NCI-H2081 treated with DMSO at 0.1 percent for 48 hours (cell line): ENCODE results near the gene SAFB2.
"Not testable (repeated sequence)": the region's sequence is repeated elsewhere in the genome, so short reads cannot be mapped to it uniquely, and the experiment has no call there.

Source experiments
- DNase-seq: peaks from one replicate; lab custom pipeline; 2025; lab: John Stamatoyannopoulos, UW

Gene SAFB2

GRCh38 chr19:5632657-5633056 is 10.1 kb upstream of the SAFB2 start:
- DNase-seq = no peak

- no peak for DNase-seq
Observed at GRCh38 chr19:5632241-5632612, 9.7 kb upstream of the SAFB2 start.

- no peak for DNase-seq
Observed at GRCh38 chr19:5631567-5632240, 9.1 kb upstream of the SAFB2 start.

- no peak for DNase-seq
Observed at GRCh38 chr19:5628919-5629481, 6.4 kb upstream of the SAFB2 start.

- DNase-seq = no peak
Observed at GRCh38 chr19:5628461-5628860, 5.9 kb upstream of the SAFB2 start.

GRCh38 chr19:5627395-5627904 is 4.9 kb upstream of the SAFB2 start:
- no peak for DNase-seq

GRCh38 chr19:5625641-5626040 is 3.1 kb upstream of the SAFB2 start:
- no peak for DNase-seq

GRCh38 chr19:5624741-5625278 is 2.2 kb upstream of the SAFB2 start:
- DNase-seq = no peak

- DNase-seq = no peak
Observed at GRCh38 chr19:5624018-5624663, 1.6 kb upstream of the SAFB2 start.

- no peak for DNase-seq
Observed at GRCh38 chr19:5623397-5624017, 931 bp upstream of the SAFB2 start.

- no peak for DNase-seq
Observed at GRCh38 chr19:5621945-5622464, 571 bp downstream of the SAFB2 start.

GRCh38 chr19:5621311-5621944 is 1.1 kb downstream of the SAFB2 start:
- DNase-seq = no peak

- DNase-seq = no peak
Observed at GRCh38 chr19:5619946-5620345, 2.6 kb downstream of the SAFB2 start.

- DNase-seq = no peak
Observed at GRCh38 chr19:5618591-5618990, 4.0 kb downstream of the SAFB2 start.

- no peak for DNase-seq
Observed at GRCh38 chr19:5617080-5617479, 5.5 kb downstream of the SAFB2 start.

- no peak for DNase-seq
Observed at GRCh38 chr19:5615756-5616327, 6.7 kb downstream of the SAFB2 start.

GRCh38 chr19:5612891-5613865 is 9.4 kb downstream of the SAFB2 start:
- DNase-seq = no peak

GRCh38 chr19:5609881-5610448 is 12.6 kb downstream of the SAFB2 start:
- DNase-seq = no peak

GRCh38 chr19:5608766-5609165 is 13.8 kb downstream of the SAFB2 start:
- DNase-seq = not testable (repeated sequence)

GRCh38 chr19:5608291-5608690 is 14.3 kb downstream of the SAFB2 start:
- no peak for DNase-seq
